Measurements from ENCODE around the gene PLEK. TPM values are rescaled to one million over a fixed set of nuclear protein-coding genes. Genes with fewer than 3 reads are reported as not detected.

PLEK gene
- total and polyA plus RNA-seq, 4 donors: 2.6 to 40.6 (median 4.6) TPM

DNA sequence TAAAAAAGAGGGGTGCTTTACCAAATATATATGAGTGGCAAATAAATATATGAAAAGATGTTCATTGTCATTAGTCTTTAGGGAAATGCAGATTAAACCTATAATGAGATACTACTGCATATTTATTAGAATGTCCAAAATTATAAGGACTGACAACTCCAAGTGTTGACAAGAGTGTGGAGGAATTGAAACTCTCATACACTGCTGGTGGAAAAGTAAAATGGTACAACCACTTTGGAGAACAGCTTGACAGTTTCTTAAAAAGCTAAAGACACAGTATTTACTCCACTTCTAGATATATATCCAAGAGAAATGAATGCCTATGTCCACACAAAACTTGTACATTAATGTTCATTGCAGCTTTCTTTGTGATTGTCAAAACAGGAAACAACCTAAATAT is 50.4 kb downstream of the PLEK start:
- Histone ChIP-seq H3K36me3 (ENCODE audit: control insufficient read depth in 4 of 4, insufficient read depth in 3 of 4, low read depth in 1 of 4, low read length in 3 of 4) (no peaks in the 10 kb centered on the region), H3K9ac (ENCODE audit: low read depth in 1 of 2, low read length in 2 of 2) (no peak overlapping the region), H3K9me3 (ENCODE audit: control insufficient read depth in 4 of 4, low read length in 3 of 4) (no peaks in the 10 kb centered on the region), H3K27me3 (ENCODE audit: control insufficient read depth in 4 of 4, insufficient read depth in 4 of 4, low read length in 3 of 4) (no peaks in the 10 kb centered on the region), H3K27ac (ENCODE audit: low read depth in 1 of 2, low read length in 2 of 2) (no peak overlapping the region), H3K4me3 (ENCODE audit: low read depth in 1 of 3, low read length in 3 of 3) (no peak overlapping the region), H3K4me1 (ENCODE audit: control insufficient read depth in 4 of 4, insufficient read depth in 4 of 4, low read length in 3 of 4) (no peaks in the 10 kb centered on the region)
- TF ChIP-seq RXRA (IDR thresholded peaks at IDR 0.05) (no peak), TAF1 (conservative IDR thresholded peaks at IDR 0.05) (no peak), FOXA2 (IDR thresholded peaks at IDR 0.05) (no peak), YY1 (IDR thresholded peaks at IDR 0.05) (no peak), RAD21 (IDR thresholded peaks at IDR 0.05) (no peak), GABPA (IDR thresholded peaks at IDR 0.05 in 1 of 2, conservative IDR thresholded peaks at IDR 0.05 in 1 of 2) (no peak), EGR1 (IDR thresholded peaks at IDR 0.05; ENCODE audit: low read depth in 2 of 2) (no peak), SP1 (IDR thresholded peaks at IDR 0.05) (no peak)
- TF ChIP-seq, protein P1, sequence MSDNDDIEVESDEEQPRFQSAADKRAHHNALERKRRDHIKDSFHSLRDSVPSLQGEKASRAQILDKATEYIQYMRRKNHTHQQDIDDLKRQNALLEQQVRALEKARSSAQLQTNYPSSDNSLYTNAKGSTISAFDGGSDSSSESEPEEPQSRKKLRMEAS (IDR thresholded peaks at IDR 0.05): no peak
- TF ChIP-seq, protein P2, sequence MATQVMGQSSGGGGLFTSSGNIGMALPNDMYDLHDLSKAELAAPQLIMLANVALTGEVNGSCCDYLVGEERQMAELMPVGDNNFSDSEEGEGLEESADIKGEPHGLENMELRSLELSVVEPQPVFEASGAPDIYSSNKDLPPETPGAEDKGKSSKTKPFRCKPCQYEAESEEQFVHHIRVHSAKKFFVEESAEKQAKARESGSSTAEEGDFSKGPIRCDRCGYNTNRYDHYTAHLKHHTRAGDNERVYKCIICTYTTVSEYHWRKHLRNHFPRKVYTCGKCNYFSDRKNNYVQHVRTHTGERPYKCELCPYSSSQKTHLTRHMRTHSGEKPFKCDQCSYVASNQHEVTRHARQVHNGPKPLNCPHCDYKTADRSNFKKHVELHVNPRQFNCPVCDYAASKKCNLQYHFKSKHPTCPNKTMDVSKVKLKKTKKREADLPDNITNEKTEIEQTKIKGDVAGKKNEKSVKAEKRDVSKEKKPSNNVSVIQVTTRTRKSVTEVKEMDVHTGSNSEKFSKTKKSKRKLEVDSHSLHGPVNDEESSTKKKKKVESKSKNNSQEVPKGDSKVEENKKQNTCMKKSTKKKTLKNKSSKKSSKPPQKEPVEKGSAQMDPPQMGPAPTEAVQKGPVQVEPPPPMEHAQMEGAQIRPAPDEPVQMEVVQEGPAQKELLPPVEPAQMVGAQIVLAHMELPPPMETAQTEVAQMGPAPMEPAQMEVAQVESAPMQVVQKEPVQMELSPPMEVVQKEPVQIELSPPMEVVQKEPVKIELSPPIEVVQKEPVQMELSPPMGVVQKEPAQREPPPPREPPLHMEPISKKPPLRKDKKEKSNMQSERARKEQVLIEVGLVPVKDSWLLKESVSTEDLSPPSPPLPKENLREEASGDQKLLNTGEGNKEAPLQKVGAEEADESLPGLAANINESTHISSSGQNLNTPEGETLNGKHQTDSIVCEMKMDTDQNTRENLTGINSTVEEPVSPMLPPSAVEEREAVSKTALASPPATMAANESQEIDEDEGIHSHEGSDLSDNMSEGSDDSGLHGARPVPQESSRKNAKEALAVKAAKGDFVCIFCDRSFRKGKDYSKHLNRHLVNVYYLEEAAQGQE (IDR thresholded peaks at IDR 0.05): no peak
- TF ChIP-seq, protein P3, sequence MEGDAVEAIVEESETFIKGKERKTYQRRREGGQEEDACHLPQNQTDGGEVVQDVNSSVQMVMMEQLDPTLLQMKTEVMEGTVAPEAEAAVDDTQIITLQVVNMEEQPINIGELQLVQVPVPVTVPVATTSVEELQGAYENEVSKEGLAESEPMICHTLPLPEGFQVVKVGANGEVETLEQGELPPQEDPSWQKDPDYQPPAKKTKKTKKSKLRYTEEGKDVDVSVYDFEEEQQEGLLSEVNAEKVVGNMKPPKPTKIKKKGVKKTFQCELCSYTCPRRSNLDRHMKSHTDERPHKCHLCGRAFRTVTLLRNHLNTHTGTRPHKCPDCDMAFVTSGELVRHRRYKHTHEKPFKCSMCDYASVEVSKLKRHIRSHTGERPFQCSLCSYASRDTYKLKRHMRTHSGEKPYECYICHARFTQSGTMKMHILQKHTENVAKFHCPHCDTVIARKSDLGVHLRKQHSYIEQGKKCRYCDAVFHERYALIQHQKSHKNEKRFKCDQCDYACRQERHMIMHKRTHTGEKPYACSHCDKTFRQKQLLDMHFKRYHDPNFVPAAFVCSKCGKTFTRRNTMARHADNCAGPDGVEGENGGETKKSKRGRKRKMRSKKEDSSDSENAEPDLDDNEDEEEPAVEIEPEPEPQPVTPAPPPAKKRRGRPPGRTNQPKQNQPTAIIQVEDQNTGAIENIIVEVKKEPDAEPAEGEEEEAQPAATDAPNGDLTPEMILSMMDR (IDR thresholded peaks at IDR 0.05; ENCODE audit: low read depth, low read length, missing input control): no peak
- TF ChIP-seq, protein P4, sequence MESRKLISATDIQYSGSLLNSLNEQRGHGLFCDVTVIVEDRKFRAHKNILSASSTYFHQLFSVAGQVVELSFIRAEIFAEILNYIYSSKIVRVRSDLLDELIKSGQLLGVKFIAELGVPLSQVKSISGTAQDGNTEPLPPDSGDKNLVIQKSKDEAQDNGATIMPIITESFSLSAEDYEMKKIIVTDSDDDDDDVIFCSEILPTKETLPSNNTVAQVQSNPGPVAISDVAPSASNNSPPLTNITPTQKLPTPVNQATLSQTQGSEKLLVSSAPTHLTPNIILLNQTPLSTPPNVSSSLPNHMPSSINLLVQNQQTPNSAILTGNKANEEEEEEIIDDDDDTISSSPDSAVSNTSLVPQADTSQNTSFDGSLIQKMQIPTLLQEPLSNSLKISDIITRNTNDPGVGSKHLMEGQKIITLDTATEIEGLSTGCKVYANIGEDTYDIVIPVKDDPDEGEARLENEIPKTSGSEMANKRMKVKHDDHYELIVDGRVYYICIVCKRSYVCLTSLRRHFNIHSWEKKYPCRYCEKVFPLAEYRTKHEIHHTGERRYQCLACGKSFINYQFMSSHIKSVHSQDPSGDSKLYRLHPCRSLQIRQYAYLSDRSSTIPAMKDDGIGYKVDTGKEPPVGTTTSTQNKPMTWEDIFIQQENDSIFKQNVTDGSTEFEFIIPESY (IDR thresholded peaks at IDR 0.05): no peak
- DNase-seq (ENCODE audit: low spot score): no peak

DNA sequence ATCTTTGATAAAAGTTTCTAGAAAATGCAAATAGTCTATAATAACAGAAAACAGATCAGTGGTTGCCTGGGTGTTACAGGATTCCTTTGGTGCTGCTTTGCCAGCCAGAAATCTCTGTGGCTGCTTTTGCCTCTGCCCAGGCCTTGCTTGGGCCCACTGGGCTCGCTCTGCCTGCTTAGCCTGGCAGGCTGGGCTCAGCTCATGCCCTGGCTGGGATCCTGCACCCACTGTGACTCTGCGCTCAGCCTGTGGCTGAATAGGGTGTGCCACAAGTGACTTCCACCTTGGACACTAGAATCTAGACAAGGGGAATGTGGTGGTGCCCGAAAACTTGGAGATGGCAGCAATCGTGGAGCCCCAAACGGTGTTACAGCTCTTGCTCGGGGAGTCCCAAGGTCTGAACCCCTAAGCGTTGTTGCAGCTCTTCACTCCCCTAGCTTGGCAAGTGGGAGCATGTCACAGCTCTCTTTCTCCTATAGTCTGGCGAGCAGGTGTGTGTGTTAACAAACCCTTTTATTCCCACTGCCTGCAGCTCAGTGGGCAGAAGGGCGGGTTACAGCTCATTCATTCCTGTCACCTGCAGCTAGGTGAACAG is 51.1 kb downstream of the PLEK start:
- H3K9me3 ChIP-seq (ENCODE audit: control insufficient read depth in 4 of 4, low read length in 3 of 4): no peaks in the 10 kb centered on the region
- H3K27ac ChIP-seq (ENCODE audit: low read depth in 1 of 2, low read length in 2 of 2): no peak overlapping the region
- no peak overlapping the region for H3K9ac ChIP-seq (ENCODE audit: low read depth in 1 of 2, low read length in 2 of 2)
- no peaks in the 10 kb centered on the region for H3K36me3 ChIP-seq (ENCODE audit: control insufficient read depth in 4 of 4, insufficient read depth in 3 of 4, low read depth in 1 of 4, low read length in 3 of 4)
- DNase-seq (ENCODE audit: low spot score): no peak
- no peaks in the 10 kb centered on the region for H3K27me3 ChIP-seq (ENCODE audit: control insufficient read depth in 4 of 4, insufficient read depth in 4 of 4, low read length in 3 of 4)
- TF ChIP-seq, protein P2 (IDR thresholded peaks at IDR 0.05): no peak
- no peak overlapping the region for H3K4me3 ChIP-seq (ENCODE audit: low read depth in 1 of 3, low read length in 3 of 3)
- H3K4me1 ChIP-seq (ENCODE audit: control insufficient read depth in 4 of 4, insufficient read depth in 4 of 4, low read length in 3 of 4): no peaks in the 10 kb centered on the region
- 95% methylated on average over 9 of the region's 9 CpGs for WGBS
